ENCODE data around the gene LRP2.

The LRP2 gene

DNA sequence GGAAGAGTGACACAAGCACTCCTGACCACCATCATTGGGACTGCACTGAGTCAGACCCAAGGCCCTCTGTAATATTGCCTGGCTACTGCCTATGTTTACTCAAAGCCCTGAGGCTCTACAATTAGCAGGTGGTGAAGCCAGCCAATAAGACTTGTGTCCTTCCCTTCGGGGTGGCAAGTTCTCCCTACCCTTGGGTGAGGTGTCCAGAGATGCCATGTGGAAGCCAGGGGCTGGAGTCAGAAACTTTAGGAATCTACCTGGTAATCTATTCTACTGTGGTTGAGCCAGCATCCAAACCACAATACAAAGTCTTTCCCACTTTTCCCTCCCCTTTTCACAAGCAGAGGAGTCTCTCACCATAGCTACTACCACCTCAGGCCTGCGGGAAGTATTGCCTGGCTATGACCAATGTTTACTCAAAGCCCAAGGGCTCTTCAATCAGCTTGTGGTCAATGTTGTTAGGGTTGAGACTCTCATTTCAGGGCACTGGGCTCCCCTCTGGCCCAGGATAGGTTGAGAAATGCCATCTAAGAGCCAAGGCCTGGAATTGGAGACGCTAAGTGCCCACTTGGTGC is 275.4 kb downstream of the LRP2 start:
- no peak for DNase-seq

DNA sequence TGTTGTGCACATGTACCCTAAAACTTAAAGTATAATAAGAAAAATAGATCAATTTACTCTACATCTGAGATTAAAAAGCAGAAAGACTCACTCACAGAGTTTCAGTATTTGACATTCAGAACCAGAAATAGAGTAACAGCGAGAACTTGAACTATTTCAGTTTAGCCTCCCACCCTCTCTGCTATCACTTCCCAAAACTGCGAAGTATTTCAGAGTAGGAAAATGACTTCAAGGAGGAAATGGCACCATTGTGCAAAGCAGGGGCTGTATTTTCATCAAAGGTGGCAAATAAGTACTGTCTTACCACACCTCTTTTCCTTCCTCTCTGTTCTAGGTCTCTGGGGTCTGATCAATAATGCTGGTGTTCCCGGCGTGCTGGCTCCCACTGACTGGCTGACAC is 279.3 kb downstream of the LRP2 start:
- no peak for DNase-seq

DNA sequence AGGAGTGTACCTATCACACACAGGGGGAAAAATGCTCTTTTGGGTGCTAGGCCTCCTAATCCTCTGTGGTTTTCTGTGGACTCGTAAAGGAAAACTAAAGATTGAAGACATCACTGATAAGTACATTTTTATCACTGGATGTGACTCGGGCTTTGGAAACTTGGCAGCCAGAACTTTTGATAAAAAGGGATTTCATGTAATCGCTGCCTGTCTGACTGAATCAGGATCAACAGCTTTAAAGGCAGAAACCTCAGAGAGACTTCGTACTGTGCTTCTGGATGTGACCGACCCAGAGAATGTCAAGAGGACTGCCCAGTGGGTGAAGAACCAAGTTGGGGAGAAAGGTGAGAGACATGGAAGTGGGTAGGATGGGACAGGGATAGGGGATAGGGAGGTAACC is 280.8 kb downstream of the LRP2 start:
- no peak for DNase-seq

DNA sequence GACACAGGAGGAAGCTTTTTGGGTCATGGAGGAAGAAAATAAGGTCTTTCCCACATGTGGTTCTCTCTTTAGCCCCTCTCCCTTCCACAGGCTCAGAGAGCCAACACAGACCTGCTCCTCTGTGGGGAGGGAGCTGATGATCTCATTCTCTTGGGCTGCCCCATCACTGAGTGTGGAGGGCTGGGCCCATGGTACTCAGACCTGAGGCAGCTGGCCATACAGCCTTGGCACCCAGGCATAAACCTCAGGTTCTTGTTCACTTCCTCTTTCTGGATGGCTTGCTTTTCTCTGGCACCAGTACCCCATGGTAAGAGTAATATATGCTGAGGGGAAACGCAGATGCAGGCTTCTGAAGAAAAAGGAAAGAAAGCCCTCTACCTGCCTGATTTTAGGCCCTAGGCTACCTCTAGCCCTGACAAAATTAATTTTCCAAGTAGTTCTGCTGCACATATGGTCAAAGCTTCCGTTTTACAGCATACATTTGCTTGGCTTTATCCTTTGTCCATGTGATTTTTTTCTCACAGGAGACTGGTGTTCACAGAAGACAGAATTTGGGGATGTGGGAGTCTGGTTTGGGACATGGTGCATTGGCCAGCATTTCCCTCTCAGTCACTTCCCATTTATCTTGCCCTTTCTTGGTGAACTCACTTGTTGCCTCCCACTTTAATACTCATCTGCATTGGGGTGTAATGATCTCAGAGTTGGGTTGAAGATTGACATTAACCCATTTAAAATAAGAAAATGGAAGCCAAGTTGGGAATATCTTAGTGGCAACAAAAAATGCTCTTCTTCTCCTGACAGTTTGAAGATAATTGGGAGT is 281.9 kb downstream of the LRP2 start:
- no peak for DNase-seq

DNA sequence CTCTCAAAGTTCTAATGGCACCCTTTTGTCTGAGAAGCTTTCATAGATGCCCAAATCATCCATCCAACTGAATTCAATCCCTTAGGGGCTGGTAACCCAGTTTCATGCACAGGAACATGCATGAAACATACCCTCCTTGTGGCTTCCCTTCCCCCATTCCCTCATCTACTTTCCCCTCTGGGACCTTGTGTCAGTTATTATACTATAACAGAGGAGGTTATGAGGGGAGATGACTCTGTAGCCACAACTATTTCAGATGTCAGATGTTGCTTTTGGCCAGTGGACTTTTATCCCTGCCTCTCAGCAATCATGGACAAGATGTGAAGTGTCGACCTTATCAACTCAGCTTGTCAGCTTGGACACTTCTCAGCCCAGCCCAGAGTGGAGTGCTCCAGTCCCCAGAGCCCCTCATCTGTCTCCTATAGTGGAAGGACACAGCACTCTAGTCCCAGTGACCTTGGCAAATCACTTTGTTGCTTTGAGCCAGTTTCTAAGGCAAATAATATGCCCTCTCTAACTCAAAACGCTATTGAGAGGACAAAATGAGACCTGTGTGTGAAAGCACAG is 284.6 kb downstream of the LRP2 start:
- no peak for DNase-seq
